ENCODE measurements around the gene PTCH1.
A peak's percentile ranks its signal among the peaks of the same experiment; 100 is the strongest.

The PTCH1 gene

GRCh38 chr9:95438561-95439357 lies 78.0 kb downstream of the PTCH1 start:
- DNase-seq, result no peak

GRCh38 chr9:95437559-95437958 lies 79.2 kb downstream of the PTCH1 start:
- DNase-seq, result no peak

GRCh38 chr9:95436416-95436815 lies 80.4 kb downstream of the PTCH1 start:
- no peak for DNase-seq

- no peak for DNase-seq
Observed at GRCh38 chr9:95435074-95435728, 81.6 kb downstream of the PTCH1 start.

GRCh38 chr9:95434116-95435073 lies 82.4 kb downstream of the PTCH1 start:
- DNase-seq, result no peak

GRCh38 chr9:95433096-95433819 lies 83.5 kb downstream of the PTCH1 start:
- no peak for DNase-seq

GRCh38 chr9:95431286-95431685 lies 85.5 kb downstream of the PTCH1 start:
- no peak for DNase-seq

- no peak for DNase-seq
Observed at GRCh38 chr9:95429948-95430620, 86.7 kb downstream of the PTCH1 start.

GRCh38 chr9:95429096-95429495 lies 87.7 kb downstream of the PTCH1 start:
- no peak for DNase-seq

- peak; percentile 83 for DNase-seq
Observed at GRCh38 chr9:95425910-95426551, 90.7 kb downstream of the PTCH1 start.

- no peak for DNase-seq
Observed at GRCh38 chr9:95422650-95423049, 94.1 kb downstream of the PTCH1 start.

GRCh38 chr9:95420518-95420917 lies 96.3 kb downstream of the PTCH1 start:
- no peak for DNase-seq

GRCh38 chr9:95419444-95419843 lies 97.3 kb downstream of the PTCH1 start:
- no peak for DNase-seq

- DNase-seq, result no peak
Observed at GRCh38 chr9:95415158-95415557, 101.6 kb downstream of the PTCH1 start.

GRCh38 chr9:95413793-95414192 lies 103.0 kb downstream of the PTCH1 start:
- no peak for DNase-seq

- no peak for DNase-seq
Observed at GRCh38 chr9:95411054-95411892, 105.5 kb downstream of the PTCH1 start.

- no peak for DNase-seq
Observed at GRCh38 chr9:95409650-95410426, 106.9 kb downstream of the PTCH1 start.

GRCh38 chr9:95407524-95407923 lies 109.2 kb downstream of the PTCH1 start:
- DNase-seq, result no peak

GRCh38 chr9:95406121-95406520 lies 110.7 kb downstream of the PTCH1 start:
- no peak for DNase-seq

Measured in right kidney (tissue), 1 donor.